Measurements from ENCODE around the gene PTAR1.

Gene PTAR1

GRCh38 chr9:69798744-69799143 lies 38.9 kb upstream of the PTAR1 start:
- TF ChIP-seq CTCF (IDR thresholded peaks at IDR 0.05; ENCODE audit: low read depth, low read length): no peak
- H3K4me3 ChIP-seq (replicated peaks in 1 of 2; ENCODE audit: low read depth in 2 of 2, low read length in 2 of 2): no peak overlapping the region
- DNase-seq (ENCODE audit: low read depth in 2 of 2): peak in 1 of 2 donors; percentile 47

- DNase-seq (ENCODE audit: low read depth in 2 of 2): no peak
- TF ChIP-seq CTCF (IDR thresholded peaks at IDR 0.05; ENCODE audit: low read depth, low read length): no peak
- H3K4me3 ChIP-seq (replicated peaks in 1 of 2; ENCODE audit: low read depth in 2 of 2, low read length in 2 of 2): no peak overlapping the region
Measured at GRCh38 chr9:69797675-69798074, 37.9 kb upstream of the PTAR1 start.

- DNase-seq (ENCODE audit: low read depth in 2 of 2): no peak
- no peak overlapping the region for H3K4me3 ChIP-seq (replicated peaks in 1 of 2; ENCODE audit: low read depth in 2 of 2, low read length in 2 of 2)
- no peak for TF ChIP-seq CTCF (IDR thresholded peaks at IDR 0.05; ENCODE audit: low read depth, low read length)
Measured at GRCh38 chr9:69794356-69794755, 34.5 kb upstream of the PTAR1 start.

- peak; percentile 42 to 54 for DNase-seq (ENCODE audit: low read depth in 2 of 2)
Measured at GRCh38 chr9:69785757-69786156, 25.9 kb upstream of the PTAR1 start.

GRCh38 chr9:69773258-69773657 lies 13.4 kb upstream of the PTAR1 start:
- TF ChIP-seq CTCF (IDR thresholded peaks at IDR 0.05; ENCODE audit: low read depth, low read length): no peak
- H3K4me3 ChIP-seq (replicated peaks in 1 of 2; ENCODE audit: low read depth in 2 of 2, low read length in 2 of 2): no peak overlapping the region
- DNase-seq (ENCODE audit: low read depth in 2 of 2): no peak

More at GRCh38 chr9:69785757-69786156, 25.9 kb upstream of the PTAR1 start:
- no peak overlapping the region for H3K4me3 ChIP-seq (replicated peaks in 1 of 2; ENCODE audit: low read depth in 2 of 2, low read length in 2 of 2)
- TF ChIP-seq CTCF (IDR thresholded peaks at IDR 0.05; ENCODE audit: low read depth, low read length): peak; percentile 36

- TF ChIP-seq CTCF (IDR thresholded peaks at IDR 0.05; ENCODE audit: low read depth, low read length): no peak
- no peak overlapping the region for H3K4me3 ChIP-seq (replicated peaks in 1 of 2; ENCODE audit: low read depth in 2 of 2, low read length in 2 of 2)
- peak; percentile 82 to 94 for DNase-seq (ENCODE audit: low read depth in 2 of 2)
Measured at GRCh38 chr9:69771775-69772418, 12.1 kb upstream of the PTAR1 start.

- peak; percentile 10 to 86 for DNase-seq (ENCODE audit: low read depth in 2 of 2)
- TF ChIP-seq CTCF (IDR thresholded peaks at IDR 0.05; ENCODE audit: low read depth, low read length): no peak
- H3K4me3 ChIP-seq (replicated peaks in 1 of 2; ENCODE audit: low read depth in 2 of 2, low read length in 2 of 2): no peak overlapping the region
Measured at GRCh38 chr9:69768716-69769115, 8.9 kb upstream of the PTAR1 start.
